Stimulated activated CD8-positive, alpha-beta memory T cell treated with anti-CD3 and anti-CD28 coated beads, Interleukin-4, amount 100 ng/mL, for 1 hour (primary cell): Measurements from ENCODE around the gene SLC1A4.
A peak's percentile ranks its signal among the peaks of the same experiment; 100 is the strongest.
"Not testable (repeated sequence)": the region's sequence is repeated elsewhere in the genome, so short reads cannot be mapped to it uniquely, and the experiment has no call there.

Source experiments
- DNase-seq, 2 donors: peaks; one replicate each; pipeline ENCODE4 v3.0.0-alpha.2; 2020; ENCODE audit warnings: low read depth in 2 of 2, low spot score in 1 of 2

SLC1A4 gene

DNA sequence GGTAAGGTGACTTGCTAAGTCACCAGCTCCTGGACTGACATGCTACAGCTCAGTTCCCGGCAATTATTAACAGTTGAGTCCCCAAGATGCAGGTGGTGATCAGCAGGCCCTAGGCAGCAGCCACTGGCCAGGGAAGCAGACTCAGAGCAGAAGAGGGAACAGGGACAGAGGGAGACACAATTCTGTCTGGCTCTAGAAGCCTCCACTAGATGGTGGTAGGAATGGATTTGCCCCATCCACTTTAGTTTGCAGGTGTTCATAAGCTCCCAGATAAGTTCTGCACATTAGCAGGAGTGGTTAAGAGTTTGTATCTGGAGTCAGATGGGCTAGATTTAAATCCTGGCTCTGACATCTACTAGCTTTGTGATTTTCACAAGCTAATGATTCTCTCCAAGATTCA is 25.5 kb upstream of the SLC1A4 start:
- no peak for DNase-seq

DNA sequence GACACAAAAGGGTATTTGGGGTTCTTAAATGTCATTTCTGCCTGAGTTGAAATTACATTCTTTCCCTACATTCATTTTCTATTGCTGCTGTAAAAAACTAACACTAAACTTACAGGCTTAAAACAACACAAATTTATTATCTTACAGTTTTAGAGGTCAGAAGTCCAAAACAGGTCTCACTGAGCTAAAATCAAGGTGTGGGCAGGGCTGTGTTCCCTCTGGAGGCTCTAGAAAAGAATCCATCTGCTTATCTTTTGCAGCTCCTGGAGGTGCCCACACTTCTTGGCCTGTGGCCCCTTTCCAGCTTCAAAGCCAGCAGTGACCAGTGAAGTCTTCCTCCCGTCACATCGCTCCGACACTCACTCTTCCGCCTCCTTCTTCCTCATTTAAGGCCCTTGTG is 23.2 kb upstream of the SLC1A4 start:
- DNase-seq = no peak

DNA sequence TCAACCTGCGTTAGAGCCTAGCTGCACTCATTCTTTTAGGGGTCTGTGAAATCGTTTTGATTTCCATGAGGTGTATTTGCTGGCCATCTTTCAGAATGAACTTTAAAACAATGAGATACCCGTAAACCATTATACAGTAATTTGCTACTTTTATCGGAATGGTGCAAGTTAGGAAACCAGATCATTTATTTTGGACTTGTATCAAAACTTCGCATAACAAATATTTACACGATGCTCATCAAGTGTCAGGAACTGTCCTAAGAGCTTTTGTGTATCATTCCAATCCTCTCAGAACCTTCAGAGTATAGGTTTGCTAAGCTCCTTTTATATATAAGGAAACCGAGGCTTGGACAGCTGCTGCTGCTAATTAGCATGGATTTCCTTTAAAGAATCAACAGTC is 22.4 kb upstream of the SLC1A4 start:
- no peak for DNase-seq

DNA sequence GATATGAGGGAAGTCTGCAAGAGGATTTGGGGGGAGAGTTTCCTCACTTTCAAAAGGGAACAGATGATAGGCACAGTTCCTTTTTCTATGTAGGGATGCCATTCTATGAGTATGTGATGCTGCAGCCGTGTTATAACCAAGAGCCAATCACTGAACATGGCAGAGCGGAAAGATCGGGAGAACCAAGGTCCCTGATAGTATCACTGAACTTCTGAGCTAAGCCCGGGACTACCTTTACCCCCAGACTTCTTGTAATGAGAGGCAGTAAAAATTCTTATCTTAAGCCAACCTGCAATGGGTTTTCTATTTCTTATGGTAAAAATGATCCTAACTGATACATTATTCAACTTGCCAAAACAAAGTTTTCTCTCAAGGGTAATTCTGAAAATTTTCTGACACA is 21.6 kb upstream of the SLC1A4 start:
- no peak for DNase-seq

DNA sequence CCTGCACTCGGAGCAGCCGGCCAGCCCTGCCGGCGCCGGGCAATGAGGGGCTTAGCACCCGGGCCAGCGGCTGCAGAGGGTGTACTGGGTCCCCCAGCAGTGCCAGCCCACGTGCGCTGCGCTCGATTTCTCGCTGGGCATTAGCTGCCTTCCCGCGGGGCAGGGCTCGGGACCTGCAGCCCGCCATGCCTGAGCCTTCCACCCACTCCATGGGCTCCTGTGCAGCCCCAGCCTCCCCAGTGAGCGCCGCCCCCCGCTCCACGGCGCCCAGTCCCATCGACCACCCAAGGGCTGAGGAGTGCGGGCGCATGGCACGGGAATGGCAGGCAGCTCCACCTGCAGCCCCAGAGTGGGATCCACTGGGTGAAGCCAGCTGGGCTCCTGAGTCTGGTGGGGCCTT is 20.1 kb upstream of the SLC1A4 start:
- not testable (repeated sequence) for DNase-seq

DNA sequence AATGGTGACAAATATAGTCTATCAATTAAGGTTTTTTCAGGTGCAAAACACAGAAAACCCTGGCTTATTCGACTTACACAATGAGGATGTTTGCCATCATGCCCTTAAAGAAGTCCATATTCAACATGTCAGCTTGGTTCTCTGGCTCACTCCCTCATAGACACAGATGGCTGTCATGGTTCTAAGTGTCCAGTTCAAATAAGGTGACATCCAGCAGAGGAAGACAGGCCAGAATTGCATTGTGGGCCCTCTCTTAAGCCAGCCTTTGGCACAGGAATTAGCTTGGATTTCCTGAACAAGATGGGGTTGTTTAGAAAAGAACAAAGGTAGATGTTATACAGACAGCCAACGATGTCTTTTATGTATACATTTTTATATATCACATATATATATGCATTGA is 18.7 kb upstream of the SLC1A4 start:
- no peak for DNase-seq

DNA sequence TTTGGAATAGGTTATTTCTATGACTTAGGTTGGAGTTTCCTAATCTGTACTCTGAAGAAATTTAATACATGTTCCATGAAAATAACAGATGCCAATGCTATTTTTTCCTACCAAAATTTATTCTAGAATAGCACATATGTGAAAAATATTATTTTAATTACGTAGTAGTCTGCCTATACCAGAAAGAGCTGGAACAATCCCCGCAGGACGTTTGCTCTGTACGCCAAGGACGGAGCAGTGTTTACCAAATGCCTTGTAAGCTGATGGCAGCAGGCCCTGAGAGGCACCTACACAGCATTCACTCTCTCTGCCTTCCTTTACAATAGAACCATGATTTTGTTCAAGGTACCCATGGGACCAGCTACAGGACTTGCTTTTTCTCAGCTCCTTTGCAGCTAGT is 16.8 kb upstream of the SLC1A4 start:
- no peak for DNase-seq

DNA sequence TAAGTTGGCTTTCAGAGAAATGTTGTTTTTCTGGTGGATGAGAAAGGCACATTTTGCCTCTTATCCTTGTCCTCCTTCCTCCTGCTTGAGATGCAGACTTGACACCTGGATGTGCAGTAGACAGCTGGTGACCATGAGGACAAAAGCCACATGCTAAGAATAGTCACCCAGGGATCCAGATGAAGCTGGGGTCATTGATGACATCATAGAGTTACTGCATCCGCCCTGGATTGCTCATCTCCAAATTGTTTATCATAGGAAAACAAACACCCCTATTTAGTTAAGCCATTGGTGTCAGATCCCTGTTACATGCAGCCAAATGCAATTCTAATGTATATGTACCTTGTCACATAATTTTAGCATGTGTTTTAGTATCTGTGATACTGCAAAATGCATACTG is 16.3 kb upstream of the SLC1A4 start:
- DNase-seq = no peak

DNA sequence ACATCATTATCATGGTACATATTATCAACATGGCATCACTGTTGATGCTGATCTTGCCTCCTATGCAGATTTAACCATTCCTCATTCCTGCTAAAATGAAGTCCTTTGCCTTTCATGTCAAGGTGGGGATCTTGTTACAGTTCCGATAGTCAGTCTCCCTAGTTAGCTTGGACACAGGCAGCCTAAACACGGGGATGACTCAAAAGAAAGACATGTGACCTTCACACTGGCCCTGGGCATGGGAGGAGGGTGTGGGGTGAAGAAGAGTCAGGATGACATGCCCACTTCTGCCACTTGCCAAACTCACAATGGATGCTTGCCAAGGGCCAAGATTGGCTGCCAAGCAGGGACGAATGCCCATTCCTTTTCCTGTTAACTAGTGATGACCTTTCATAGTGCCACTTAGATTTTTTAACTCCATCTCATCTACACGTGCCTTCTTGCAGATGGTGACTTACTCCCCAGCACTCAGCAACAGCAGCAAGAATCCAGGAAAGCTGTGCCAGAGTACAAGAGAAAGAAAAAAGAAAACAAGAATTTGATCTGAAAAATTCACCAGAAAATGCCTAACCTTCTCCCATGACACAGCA is 13.9 kb upstream of the SLC1A4 start:
- DNase-seq = no peak

DNA sequence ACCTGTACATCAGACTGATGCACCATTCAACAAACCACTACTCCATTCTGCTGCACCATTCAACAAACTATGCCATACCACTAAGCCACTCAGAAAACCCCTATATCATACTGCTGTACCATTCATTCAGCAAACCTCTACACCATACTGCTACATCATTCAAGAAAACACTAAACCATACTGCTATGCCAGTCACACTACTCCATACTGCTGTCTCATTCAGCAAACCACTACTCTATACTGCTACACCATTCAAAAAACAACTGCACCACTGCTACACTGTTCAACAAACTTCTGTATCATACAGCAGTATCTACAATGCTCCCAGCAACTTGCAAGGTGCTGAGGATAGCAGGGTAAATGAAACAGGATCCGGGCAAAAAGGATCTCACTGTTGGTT is 12.9 kb upstream of the SLC1A4 start:
- DNase-seq = no peak

DNA sequence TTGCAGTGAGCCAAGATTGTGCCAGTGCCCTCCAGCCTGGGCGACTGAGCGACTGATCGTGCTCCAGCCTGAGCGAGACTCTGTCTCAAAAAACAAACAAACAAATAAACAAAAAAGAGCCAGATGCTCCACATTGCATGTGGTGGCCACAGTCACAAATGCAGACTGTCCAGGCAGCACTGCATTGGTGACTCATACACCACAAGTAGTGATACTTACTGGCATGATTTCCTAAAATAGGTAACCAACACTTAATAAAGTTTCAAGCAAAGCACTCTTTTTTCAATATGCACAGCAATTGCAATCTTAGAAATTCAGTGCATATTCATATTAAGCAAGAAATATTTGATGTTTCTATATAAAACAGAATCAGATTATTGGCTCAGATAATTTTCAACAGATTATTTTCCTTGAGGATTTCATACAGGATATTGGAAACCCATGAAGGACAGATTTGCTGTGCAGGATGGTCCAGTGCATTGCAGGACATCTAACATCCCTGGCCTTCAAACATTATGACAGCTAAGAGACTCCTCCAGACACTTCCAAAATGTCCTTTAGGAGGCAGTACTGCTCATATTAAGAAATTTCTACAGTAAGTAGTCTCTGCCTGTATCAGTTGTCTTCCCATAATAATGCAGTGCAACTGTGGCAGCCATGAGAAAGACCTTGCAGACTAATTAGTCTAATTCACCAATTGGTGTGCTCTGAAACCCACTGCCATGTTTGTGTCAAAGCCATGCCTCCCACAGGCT is 10.5 kb upstream of the SLC1A4 start:
- DNase-seq = no peak

DNA sequence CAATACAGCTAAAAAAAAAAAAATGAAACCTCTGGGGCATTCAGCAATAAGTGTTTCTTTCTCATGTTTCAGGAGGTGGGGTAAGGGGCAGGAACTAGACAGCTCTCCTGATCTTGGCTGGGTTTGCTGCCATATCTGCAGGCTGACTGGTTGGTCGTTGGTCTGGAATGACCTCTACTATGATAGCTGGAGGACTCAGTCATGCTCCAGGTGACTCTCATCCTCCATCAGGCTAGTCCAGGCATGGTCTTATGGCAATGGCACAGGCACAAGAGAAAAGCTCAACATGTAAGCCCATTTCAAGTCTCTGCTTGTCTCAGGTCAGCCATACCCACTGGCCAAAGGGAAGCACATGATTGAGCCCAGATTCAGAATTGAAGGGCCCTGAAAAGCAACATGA is 9.5 kb upstream of the SLC1A4 start:
- no peak for DNase-seq

DNA sequence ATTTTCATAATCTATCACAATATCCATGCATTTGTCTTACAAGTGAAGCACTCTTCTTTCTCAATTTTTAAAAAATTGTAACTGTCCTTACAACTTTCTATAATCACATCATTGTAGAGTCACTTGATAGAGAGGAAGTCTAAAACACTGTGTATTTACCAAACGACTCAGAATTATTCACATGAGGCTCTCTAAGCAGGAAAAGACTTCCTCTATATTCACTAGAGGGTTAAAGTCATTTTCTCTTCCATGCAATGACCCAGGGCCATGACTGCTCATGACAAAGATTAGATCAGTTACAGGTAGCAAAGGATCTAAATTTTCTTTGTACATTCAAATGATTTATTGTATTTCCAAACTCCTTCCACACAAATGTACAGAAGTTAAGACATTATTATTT is 9.0 kb upstream of the SLC1A4 start:
- DNase-seq = no peak

DNA sequence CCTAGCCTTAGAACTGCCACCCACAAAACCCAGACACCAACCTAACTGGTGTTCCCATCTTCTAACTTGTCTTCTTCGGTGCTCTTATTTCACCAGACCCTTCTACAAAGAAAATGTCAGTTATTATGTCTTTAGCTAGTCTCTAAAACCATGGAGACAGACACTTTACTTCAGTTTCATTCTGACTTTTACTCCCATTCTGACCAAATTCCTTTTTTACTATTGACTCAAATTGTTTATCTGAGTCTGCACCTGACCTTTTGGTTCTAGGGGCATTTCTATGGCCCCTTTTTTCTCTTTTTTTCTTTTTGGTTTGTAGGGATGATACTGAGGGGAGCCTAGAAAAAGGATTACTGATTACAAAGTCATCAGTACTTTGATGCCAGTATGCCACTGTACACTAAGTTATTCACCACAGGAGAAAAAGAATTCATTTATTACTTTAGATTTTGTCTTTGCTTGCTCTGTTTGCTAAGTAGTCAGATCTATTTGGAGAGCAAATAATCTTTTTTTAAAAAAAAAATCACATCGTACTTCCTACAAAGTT is 6.8 kb upstream of the SLC1A4 start:
- no peak for DNase-seq

DNA sequence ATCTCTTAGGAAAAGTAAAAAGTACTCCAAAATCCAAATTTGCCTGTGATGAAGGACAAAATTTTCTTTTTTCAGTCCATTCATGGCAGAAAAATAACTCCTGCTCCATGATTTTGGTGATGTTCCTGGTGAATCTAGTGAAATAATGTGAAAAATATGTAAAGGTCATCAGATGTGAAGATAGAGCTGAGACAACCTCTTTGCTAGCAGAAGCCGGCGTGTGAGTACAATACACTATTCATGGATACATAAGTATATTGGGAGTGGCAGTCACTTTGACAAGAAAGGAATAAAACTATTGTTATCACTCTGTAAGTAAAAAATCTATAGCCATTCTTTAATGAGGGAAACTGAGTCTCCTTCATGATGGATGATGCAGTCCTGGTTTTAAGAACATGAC is 6.3 kb upstream of the SLC1A4 start:
- no peak for DNase-seq

DNA sequence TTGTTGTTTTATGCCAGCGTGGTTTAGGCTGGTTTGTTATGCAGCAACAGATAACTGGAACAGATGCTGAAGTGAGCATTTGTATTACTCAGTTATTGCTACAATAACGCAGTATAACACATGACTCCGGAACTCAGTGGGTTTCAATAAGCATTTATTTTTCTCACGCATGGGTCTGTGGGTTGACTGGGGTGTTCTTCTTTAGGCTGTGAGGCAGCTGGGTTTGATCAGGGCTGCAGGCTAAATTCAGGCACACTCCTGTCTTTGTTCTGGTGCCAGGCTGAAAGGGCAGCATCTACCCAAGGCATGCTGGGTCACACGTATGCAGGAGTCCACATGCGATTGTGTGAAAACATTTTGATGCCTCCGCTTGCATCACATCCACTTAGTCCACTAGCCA is 3.8 kb upstream of the SLC1A4 start:
- no peak for DNase-seq

DNA sequence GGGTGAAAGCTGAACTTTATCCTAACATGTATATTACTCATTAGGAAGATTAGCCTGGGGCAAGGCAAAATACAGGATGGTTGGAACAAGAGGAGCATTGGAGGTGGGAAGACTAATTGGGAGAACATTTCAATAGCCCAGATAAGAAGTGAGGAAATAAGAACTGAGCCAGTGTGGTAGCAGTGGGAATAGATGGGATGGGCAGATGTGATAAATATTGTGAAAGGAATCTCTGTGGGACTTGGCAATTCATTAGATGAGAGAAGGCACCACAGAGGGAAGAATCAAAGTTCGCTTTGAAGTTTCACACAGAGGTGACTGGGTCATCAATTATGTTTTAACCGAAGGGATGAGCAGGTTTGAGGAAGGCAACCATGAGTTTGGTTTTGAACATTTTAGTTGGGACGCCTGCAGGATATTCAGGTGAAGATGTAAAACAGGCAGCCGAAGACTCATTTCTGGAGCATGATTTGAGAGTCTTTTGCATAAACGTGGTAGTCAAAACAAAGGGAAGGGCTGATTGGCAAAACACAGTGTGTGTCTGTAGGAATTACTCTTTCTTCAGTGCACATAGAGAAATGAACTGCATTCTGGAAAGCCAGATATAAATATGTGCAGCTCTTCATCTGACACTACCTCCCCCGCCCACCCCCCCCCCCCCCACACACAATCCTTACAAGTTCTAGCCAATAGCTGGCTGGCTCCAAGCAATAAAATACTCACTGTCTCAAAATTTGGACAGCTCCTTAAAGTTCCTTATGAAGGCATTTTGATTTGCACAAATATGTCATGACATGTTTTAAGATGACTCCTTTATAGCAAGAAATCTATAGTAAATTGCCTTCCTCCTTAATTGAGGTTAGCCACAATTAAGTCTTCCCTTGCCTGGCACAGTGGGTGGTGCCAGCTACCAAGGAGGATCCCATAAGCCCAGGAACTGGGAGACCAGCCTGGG is 1.9 kb upstream of the SLC1A4 start:
- DNase-seq = no peak

DNA sequence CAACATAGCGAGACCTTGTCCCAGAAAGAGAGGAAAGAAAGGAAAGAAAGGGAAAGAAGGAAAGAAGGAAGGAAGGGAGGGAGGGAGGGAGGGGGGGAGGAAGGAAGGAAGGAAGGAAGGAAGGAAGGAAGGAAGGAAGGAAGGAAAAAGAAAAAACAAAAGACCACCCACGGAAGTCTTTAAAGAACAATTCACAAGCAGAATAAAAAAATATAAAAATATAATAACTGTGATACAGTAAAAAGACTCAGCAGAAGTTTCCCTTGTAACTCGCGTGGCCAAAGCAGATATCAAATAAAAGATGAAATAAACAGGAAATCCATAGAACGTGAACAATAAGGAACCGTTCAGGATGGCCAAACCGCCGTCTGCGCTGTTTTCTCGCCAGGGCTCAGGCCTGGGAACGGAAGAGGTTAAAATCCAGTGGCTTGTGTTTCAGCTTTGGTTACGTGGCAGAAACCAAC is 1.2 kb upstream of the SLC1A4 start:
- DNase-seq = no peak

DNA sequence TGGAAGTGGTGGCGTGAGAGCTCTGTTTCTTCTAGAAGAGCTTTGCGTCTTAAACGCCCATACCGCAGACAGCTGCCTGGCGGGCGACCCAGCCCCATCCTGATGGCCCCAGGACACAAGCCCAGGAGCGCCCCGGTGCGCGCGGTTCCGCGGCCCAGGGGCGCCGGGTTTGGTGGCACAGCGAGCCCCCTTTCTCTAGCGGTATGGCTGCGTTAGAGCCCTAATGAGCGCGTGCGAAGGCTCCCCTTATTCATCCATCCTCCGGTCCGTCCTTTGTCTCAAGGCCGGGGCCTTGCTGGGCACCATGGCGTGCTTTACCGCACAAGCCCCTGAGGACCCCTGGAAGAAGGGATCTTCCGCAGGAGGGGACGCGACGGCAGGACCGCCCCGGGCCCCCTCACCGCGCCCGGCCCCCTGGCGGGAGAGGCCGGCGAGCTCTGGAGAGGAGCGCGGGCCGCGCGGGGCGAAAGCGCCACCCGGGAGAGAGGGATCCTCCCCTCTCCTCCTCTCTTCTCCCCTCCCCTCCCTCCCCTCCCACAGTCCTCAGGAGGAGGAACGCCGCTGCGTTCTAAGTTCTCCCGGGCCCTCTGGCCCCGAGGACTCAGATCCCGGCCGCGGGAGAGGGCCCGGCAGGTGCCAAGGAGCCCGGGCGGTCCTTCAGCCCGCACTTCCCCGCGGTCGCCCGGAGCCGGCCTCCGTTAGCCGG is 626 bp upstream of the SLC1A4 start:
- peak in 1 of 2 donors; percentile 8 for DNase-seq

DNA sequence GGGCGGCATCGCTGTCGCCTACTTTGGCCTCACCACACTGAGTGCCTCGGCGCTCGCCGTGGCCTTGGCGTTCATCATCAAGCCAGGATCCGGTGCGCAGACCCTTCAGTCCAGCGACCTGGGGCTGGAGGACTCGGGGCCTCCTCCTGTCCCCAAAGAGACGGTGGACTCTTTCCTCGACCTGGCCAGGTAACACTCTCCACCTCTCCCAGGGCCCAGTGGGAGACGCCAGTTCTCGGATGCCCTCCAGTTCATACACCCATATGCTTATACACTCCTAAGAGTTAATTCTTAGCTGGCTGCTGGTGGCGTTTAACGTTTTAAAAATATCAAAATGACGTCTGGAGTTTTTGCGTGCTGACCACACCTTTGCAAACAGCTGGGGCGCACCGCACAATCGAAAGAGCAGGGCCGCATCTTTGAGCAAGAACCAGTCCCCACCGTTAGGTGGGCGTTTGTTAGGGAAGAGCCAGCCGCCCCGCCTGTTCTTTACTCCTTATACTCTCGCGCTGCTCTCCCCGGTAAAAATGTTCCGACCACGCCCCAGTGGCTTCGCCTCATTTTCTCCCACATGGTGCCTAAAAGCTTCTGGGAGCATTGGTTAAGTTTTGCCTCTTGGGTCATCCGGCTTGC is 899 bp downstream of the SLC1A4 start:
- no peak for DNase-seq

DNA sequence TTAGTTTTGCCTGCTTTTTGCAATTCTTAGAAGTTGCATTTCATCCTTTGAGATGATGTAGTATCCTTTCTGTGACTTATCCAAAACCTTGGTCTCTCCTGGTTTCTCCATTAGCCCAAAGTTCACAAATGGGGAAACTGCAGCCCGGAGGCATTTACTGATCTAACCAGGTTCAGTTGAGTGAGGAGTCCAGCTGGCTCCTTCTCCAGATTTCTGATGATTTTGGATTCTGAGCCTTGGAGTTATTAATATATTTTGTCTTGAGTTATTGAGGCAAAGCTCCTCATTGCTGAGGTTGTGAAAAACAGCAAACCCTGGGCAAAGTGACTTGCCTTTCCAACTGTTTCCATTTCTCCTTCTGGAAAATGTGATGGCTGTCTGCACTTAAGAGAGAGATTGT is 1.7 kb downstream of the SLC1A4 start:
- DNase-seq = no peak
